ENCODE measurements around the gene ASGR1. TPM values are rescaled to one million over a fixed set of nuclear protein-coding genes. Genes with fewer than 3 reads are reported as not detected.

The ASGR1 gene
- total RNA-seq, 2 donors from 2014 or later, result 6.8 to 14.2 TPM

DNA sequence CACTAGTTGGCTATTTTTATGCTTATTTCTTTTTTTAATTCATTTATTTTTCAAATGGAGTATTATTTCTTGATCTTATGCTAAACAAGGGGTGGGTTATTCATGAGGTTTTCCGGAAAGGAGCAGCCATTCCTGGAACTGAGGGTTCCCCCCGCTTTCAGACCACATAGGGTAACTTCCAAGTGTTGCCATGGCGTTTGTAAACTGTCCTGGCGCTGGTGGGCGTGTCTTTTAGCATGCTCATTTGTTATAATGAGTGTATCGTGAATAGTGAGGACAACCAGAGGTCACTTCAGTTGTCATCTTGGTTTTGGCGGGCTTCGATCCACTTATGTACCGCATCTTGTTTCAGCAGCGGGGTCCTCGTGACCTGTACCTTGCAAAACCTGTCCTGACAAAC lies 35.0 kb downstream of the ASGR1 start:
- Mint-ChIP-seq H3K27ac (no peak overlapping the region), H3K36me3 (ENCODE audit: low read depth) (no peaks in the 10 kb centered on the region)
- 86% methylated on average over 11 of the region's 11 CpGs for WGBS, 2 experiments (ENCODE audit: insufficient coverage in 1 of 2, insufficient read length in 1 of 2)

DNA sequence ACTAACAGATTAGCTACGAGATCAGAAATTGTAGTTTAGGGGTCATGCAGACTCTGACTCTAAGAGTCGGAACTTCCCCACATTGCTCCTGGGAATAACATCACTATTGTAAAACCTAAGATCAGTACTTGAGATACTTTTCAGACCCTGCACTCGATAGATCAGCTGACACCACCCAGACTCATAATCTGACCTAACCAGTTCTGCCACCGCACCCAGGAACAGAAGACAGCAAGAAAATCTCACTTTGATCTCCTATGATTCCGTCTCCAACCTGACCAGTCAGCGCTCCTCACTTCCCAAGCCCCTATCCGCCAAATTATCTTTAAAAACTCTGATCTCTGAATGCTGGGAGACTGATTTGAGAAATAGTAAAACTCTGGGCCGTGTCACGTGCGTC lies 37.3 kb downstream of the ASGR1 start:
- H3K4me3 Mint-ChIP-seq, result no peak overlapping the region
- H3K9me3 Mint-ChIP-seq, result no peaks in the 10 kb centered on the region
- peak; percentile 36 for DNase-seq
- H3K36me3 Mint-ChIP-seq (ENCODE audit: low read depth), result no peaks in the 10 kb centered on the region
- no peak overlapping the region for H3K27ac Mint-ChIP-seq
- H3K4me1 ChIP-seq (ENCODE audit: control insufficient read depth, insufficient read depth, low read length), result no peaks in the 10 kb centered on the region
- no peak overlapping the region for H3K4me3 ChIP-seq (ENCODE audit: low read length)
- 85 to 87% methylated on average over 6 to 10 of the region's 10 CpGs for WGBS, 2 experiments (ENCODE audit: insufficient coverage in 1 of 2, insufficient read length in 1 of 2)
- H3K9me3 ChIP-seq (ENCODE audit: control insufficient read depth, low read length), result no peaks in the 10 kb centered on the region
- H3K27me3 Mint-ChIP-seq (ENCODE audit: insufficient read depth), result peaks cover 6% of the 10 kb centered on the region
- no peaks in the 10 kb centered on the region for H3K36me3 ChIP-seq (ENCODE audit: control insufficient read depth, insufficient read depth, low read length)
- TF ChIP-seq CTCF (conservative IDR thresholded peaks at IDR 0.05), result no peak
- H3K4me1 Mint-ChIP-seq, result peaks cover 26% of the 10 kb centered on the region
- no peak overlapping the region for H3K9ac ChIP-seq (ENCODE audit: extremely low read depth, low read length, poor library complexity, severe bottlenecking)
- no peak overlapping the region for H3K27ac ChIP-seq (ENCODE audit: low read depth, low read length)
- no peaks in the 10 kb centered on the region for H3K27me3 ChIP-seq (ENCODE audit: control insufficient read depth, insufficient read depth, low read length, poor library complexity, severe bottlenecking)

More for the DNA sequence above, 35.0 kb downstream of the ASGR1 start:
- H3K27ac ChIP-seq (ENCODE audit: low read depth, low read length), result no peak overlapping the region
- H3K9me3 ChIP-seq (ENCODE audit: control insufficient read depth, low read length), result no peaks in the 10 kb centered on the region
- H3K4me1 Mint-ChIP-seq, result peaks cover 26% of the 10 kb centered on the region
- TF ChIP-seq CTCF (conservative IDR thresholded peaks at IDR 0.05), result no peak
- H3K27me3 ChIP-seq (ENCODE audit: control insufficient read depth, insufficient read depth, low read length, poor library complexity, severe bottlenecking), result no peaks in the 10 kb centered on the region
- no peaks in the 10 kb centered on the region for H3K4me1 ChIP-seq (ENCODE audit: control insufficient read depth, insufficient read depth, low read length)
- DNase-seq, result no peak
- H3K9me3 Mint-ChIP-seq, result no peaks in the 10 kb centered on the region
- H3K9ac ChIP-seq (ENCODE audit: extremely low read depth, low read length, poor library complexity, severe bottlenecking), result no peak overlapping the region
- H3K4me3 Mint-ChIP-seq, result no peak overlapping the region
- no peaks in the 10 kb centered on the region for H3K36me3 ChIP-seq (ENCODE audit: control insufficient read depth, insufficient read depth, low read length)
- H3K4me3 ChIP-seq (ENCODE audit: low read length), result no peak overlapping the region
- no peaks in the 10 kb centered on the region for H3K27me3 Mint-ChIP-seq (ENCODE audit: insufficient read depth)

DNA sequence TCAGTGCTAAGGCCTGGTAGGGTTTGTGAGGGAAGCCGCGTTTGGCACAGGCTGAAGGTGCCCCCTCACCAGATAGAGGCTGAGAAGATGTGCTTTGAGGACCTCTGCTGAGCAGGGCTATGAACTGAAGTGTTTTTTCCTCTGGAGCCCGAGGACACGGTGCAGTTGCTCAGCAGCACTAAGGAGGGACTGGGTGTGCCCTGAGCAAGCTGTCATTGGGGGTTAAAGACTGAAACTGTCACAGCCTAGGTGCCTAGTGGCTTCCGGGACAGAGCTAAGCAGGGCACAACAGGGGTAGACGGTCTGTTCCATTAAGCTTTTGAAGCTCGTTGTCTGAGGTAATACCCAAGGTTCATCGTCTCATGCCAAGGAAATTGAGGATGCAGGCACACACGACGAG lies 39.8 kb downstream of the ASGR1 start:
- Histone ChIP-seq H3K4me1 (ENCODE audit: control insufficient read depth, insufficient read depth, low read length) (no peaks in the 10 kb centered on the region), H3K36me3 (ENCODE audit: control insufficient read depth, insufficient read depth, low read length) (no peaks in the 10 kb centered on the region), H3K27me3 (ENCODE audit: control insufficient read depth, insufficient read depth, low read length, poor library complexity, severe bottlenecking) (no peaks in the 10 kb centered on the region), H3K4me3 (ENCODE audit: low read length) (no peak overlapping the region), H3K27ac (ENCODE audit: low read depth, low read length) (no peak overlapping the region), H3K9me3 (ENCODE audit: control insufficient read depth, low read length) (no peaks in the 10 kb centered on the region), H3K9ac (ENCODE audit: extremely low read depth, low read length, poor library complexity, severe bottlenecking) (no peak overlapping the region)
- Mint-ChIP-seq H3K4me3 (no peak overlapping the region), H3K27me3 (ENCODE audit: insufficient read depth) (peaks cover 10% of the 10 kb centered on the region), H3K4me1 (peaks cover 22% of the 10 kb centered on the region), H3K9me3 (no peaks in the 10 kb centered on the region), H3K27ac (no peak overlapping the region), H3K36me3 (ENCODE audit: low read depth) (no peaks in the 10 kb centered on the region)
- no peak for DNase-seq
- no peak for TF ChIP-seq CTCF (conservative IDR thresholded peaks at IDR 0.05)
- WGBS, 2 experiments (ENCODE audit: insufficient coverage in 1 of 2, insufficient read length in 1 of 2), result 71 to 81% methylated on average over 8 to 10 of the region's 10 CpGs

All from endodermal cell (in vitro differentiated cells).